Hematopoietic multipotent progenitor cell treated with erythropoietin and hydrocortisone succinate and interleukin-3 and kit ligand, for 8 days (in vitro differentiated cells): ENCODE measurements around the gene HBP1.

Source experiments
- DNase-seq: peaks from one replicate; pipeline ENCODE4 v3.0.0-alpha.2; 2015

HBP1 gene

GRCh38 chr7:107157091-107157490 lies 11.7 kb upstream of the HBP1 start:
- no peak for DNase-seq

DNA sequence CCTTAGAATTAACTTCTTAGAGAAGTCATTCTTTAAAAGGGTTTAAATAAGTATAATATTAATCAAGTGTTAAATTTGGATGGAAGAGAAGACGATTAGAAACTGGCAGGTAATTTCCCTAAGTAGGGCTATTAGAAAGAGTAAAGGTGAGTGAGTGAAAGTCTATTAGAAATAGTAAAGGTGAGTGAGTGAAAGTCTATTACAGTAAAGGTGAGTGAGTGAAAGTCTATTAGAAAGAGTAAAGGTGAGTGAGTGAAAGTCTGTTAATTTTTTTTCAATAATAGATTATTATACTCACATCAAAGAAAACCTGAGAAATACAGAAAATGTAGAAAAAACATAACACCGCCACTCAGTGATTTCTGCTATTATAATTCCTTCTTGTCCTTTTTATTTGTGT lies 10.8 kb upstream of the HBP1 start:
- DNase-seq = no peak

GRCh38 chr7:107160389-107160788 lies 8.4 kb upstream of the HBP1 start:
- no peak for DNase-seq

DNA sequence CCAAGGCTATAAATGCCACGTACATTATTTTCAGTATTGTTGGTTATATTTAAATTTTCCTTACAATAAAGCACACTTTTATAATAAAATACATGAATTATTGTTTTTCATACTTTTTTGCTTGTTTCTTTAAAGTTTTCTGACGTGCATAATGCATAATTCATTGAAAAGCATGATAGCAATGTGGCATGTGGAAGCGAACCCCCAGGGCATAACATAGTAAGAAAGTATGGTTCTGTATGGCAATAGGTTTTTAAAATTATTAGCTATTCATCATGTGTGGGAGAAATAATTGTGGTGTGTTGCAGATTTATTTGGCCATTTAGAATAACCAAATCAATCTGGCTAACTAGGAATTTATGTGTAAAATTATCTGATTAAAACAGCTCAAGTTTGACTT lies 7.4 kb upstream of the HBP1 start:
- DNase-seq = no peak

DNA sequence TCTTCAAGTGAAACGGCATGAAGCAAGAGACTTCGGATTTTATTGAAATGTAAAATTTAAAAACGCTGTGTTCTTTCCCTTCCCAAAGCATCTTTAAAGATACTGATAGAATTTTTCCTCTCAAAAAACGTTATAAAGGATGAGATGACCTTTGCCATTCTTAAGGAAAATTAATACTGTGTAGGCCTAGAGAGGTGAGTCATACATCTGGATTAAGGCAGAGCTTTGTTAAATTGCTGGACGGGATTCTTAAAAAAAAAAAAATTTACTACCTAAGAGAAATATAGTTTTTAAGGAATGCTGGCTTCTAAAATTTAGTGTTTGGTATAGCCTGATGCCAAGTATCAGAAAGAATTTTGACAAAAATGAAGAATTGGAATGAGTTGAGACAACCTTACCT lies 6.3 kb upstream of the HBP1 start:
- DNase-seq = no peak

- no peak for DNase-seq
Measured at GRCh38 chr7:107164092-107164491, 4.7 kb upstream of the HBP1 start.

DNA sequence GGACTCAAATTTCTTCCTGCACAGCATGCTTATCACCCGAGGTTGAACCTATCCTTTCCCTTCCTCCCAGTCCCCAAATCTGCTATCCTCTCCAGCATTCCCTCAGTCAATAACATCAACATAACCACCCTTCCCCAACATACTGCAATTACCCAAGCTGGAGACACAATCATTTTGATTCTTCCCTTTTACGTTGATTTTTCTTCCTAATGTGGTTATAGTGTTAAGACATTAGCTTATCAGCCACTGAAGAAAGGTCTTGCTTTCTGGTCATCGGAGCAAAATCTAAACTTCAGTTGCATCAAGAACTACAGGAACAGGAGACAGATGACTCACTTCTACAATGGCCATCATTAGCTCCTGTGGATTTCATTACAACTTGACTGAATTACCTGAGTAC lies 3.5 kb upstream of the HBP1 start:
- DNase-seq = no peak

GRCh38 chr7:107166736-107167426 lies 1.9 kb upstream of the HBP1 start:
- no peak for DNase-seq

DNA sequence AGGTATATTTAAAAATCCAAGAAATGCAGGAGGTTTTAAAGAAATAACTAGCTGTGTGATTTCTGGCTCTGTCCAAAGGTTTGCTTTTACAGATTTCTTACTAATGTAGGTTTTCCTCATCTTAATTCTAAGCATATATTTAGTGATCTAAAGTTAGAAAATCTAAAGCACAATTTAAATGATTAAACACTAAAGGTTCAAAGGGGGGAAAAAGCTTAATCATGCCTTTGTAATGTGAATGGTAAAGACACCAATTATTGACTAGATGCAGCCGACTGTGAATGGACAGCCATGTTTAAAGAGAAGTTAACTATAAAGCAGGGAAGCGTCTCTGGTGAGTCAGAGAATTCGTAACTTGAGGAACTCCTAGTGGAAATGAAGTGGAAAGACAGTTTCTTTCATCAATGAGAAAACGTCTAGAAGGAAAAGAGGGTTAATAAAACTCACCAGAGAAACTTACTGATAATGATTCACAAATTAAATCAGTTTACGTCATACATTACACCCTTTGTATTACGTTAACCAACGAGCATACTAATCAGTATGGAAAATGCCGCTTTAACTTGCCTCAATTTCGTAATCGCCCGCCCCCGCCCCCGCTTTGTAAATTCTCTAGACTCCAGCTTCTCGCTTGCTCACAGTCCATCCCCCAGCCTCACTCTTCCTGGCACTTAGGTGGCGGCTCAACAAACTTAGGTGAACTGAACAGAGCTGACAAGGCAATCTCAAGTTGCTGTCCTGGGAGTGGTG lies 1.1 kb upstream of the HBP1 start:
- DNase-seq = peak; percentile 82

DNA sequence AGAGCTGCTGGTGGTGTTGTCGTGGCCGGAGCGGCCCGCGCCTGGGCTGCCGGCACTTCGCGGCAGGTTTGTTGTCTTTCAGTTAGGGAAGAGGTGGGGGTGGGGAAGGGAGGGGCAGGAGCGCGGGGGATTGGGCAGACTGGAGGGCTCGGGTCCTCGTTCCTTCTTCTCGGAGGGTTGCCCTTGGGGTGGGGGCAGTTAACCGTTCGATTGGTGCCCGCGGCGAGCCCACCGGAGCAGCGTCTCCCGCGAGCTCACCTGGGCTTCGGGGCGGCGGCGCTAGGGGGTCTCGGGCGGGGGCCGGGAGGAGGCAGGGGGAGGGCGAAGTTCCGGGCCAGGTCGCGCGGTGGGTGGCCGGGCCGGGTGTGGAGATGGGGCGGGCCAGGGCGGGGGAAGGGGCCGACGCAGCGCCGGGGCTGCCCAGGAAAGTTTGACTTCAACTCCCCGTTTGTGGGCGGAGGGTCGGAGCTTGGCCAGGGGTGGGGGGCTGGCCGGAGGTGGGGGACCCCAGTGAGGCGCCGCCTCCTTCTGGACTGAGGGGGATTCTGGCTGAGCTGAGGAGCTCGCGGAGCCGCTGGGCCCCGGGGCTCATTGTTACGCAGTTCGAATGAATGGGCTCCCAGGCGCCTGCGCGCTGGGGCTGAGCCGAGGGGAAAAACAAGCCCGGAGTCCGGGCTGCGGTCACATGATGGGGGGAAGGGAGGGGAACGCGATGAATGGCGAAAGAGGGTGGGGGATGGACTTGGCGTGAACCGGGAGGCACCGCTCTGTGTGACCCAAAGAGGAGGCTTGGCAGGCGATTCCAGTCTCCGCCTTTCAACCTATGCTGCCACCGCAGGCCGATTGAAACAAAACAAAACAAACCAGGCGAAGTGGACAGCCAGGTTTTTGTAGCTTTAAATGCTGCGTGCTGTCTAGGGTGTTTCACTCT lies 582 bp downstream of the HBP1 start:
- DNase-seq = peak; percentile 97

DNA sequence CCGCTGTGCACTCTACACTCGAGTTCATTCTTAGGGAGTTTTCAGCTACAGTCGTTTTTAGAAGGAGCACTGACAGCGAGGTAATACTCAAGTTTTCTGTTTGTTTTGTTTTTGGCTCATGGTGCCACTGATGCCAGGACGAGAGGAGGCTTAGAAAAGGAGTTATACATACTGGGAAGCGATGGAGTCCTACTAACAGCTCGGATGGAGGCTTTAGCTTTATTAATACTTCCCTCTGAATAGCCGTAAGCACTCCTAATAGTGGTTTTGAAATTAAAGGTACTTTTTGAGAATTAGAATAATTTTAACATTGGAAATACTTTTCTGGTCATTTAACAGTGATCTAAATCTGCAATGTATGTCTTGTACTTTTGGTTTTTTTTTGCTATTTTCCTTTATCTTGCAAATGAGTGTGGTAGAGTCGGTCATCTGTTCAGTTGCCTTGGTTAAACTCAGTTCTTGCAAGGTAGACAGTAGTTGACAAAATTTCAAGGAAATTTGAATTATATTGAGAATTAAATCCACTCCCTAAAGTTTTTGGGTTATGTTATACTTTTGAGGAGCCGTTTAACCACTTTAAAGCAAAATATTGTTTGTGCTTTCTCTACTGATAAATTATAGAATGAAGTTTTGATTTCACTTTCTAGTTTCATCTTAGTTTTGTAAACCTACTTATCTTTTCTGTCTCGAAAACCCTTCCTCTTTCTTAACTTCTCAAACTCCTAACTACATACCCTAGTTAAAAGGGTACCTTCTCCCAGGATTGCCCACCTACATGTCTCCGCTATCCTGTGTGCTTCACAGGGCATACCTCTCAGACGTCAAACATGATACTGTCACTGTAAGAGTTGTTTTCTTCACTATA lies 1.5 kb downstream of the HBP1 start:
- no peak for DNase-seq

DNA sequence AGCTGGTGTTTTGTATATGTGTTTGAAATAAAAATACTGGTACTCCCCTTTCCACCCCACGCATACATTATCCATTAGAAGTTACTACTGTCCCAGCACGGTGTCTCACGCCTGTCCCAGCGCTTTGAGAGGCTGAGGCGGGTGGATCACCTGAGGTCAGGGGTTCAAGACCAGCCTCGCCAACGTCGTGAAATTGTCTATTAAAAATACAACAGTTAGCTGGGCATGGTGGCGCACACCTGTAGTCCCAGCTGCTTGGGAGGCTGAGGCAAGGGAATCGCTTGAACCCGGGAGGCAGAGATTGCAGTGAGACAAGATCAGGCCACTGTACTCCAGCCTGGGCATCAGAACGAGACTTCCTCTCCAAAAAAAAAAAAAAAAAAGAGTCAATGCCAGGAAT lies 2.7 kb downstream of the HBP1 start:
- DNase-seq = no peak

DNA sequence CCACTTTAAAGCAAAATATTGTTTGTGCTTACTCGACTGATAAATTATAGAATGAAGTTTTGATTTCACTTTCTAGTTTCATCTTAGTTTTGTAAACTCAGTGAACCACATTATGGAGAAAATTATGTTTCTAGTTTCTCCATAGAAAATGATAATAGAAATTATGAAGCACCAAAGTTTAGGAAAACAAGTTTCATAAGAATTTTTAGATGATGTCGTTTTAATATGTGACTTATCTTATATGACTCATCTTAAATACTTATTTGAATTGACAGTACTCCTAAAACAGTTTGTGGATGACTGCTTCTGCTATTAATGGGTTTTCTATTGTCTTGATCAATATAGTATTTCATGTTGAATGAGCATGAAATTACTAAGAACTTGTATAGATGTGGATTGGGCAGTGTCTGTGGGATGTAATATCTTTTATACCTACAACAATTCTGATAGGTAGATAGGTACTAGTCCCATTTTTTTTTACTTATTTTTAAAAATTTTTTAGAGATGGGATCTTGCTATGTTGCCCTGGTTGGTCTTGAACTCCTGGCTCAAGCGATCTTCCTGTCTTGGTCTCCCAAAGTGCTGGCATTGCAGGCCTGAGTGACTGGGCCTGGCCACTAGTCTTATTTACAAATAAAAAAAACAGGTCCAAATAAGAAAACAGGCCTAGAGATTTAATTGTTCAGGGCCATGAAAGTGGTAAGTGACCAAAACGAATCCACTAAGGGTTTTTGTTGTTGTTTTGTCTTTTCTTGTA lies 3.7 kb downstream of the HBP1 start:
- no peak for DNase-seq

GRCh38 chr7:107173191-107173590 lies 4.4 kb downstream of the HBP1 start:
- no peak for DNase-seq

GRCh38 chr7:107173691-107174406 lies 5.0 kb downstream of the HBP1 start:
- DNase-seq = peak; percentile 26

- DNase-seq = no peak
Measured at GRCh38 chr7:107179326-107180164, 10.7 kb downstream of the HBP1 start.

DNA sequence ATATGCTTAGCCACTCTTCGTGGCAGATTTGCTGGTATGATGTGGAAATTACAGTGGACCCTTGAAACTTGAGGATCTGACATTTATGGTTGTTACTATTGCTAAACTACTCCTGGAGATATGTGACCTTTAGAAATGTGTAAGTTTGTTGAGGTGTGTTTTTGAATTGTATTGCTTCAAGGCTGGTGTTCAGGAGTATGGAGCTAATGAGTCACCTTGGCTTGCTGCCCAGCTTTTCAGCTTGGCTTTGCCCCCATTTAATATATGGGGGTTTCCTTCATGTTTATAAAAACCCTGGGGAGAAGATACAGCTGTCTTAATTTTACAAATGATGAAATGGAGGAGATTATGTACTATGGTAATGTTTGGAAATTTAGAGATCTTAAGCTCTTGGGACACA lies 11.6 kb downstream of the HBP1 start:
- DNase-seq = peak; percentile 73

- no peak for DNase-seq
Measured at GRCh38 chr7:107181172-107181571, 12.4 kb downstream of the HBP1 start.

GRCh38 chr7:107185716-107186115 lies 16.9 kb downstream of the HBP1 start:
- no peak for DNase-seq

GRCh38 chr7:107186240-107186639 lies 17.4 kb downstream of the HBP1 start:
- DNase-seq = no peak
